Liver (tissue), 9 donors: ENCODE results near the gene PATL1. TPM values are rescaled to one million over a fixed set of nuclear protein-coding genes. Genes with fewer than 3 reads are reported as not detected.
A peak's percentile ranks its signal among the peaks of the same experiment; 100 is the strongest.

Experiments used
- DNase-seq: peaks from one replicate; pipeline ENCODE4 v3.0.0-alpha.2; 2017; ENCODE audit warnings: low spot score
- H3K27ac ChIP-seq, 2 donors: one replicate each; pipeline ENCODE4 v1.7.0; 2013; ENCODE audit warnings: inconsistent platforms in 2 of 2, low read length in 2 of 2, control low read depth in 1 of 2, low read depth in 1 of 2, mild to moderate bottlenecking in 1 of 2
- H3K27me3 ChIP-seq, 4 donors: one replicate each; pipeline versions ENCODE4 v1.6.1 to v1.7.0; 2013; ENCODE audit warnings: low read length in 3 of 4, inconsistent platforms in 1 of 4, mild to moderate bottlenecking in 1 of 4, moderate library complexity in 1 of 4; ENCODE audit not compliant: control insufficient read depth in 4 of 4, insufficient read depth in 4 of 4
- H3K36me3 ChIP-seq, 4 donors: one replicate each; pipeline versions ENCODE4 v1.6.1 to v1.7.0; 2013; ENCODE audit warnings: low read length in 3 of 4, mild to moderate bottlenecking in 3 of 4, low read depth in 1 of 4, moderate library complexity in 1 of 4; ENCODE audit not compliant: control insufficient read depth in 4 of 4, insufficient read depth in 3 of 4
- H3K4me1 ChIP-seq, 4 donors: one replicate each; pipeline versions ENCODE4 v1.6.1 to v1.7.0; 2013; ENCODE audit warnings: low read length in 3 of 4, mild to moderate bottlenecking in 3 of 4, moderate library complexity in 1 of 4; ENCODE audit not compliant: control insufficient read depth in 4 of 4, insufficient read depth in 4 of 4
- H3K4me3 ChIP-seq, 3 donors: one replicate each; pipeline versions ENCODE4 v1.6.1 to v1.7.0; 2013; ENCODE audit warnings: low read length in 3 of 3, control low read depth in 1 of 3, low read depth in 1 of 3, mild to moderate bottlenecking in 1 of 3
- H3K9ac ChIP-seq, 2 donors: one replicate each; pipeline ENCODE4 v1.7.0; 2013; ENCODE audit warnings: low read length in 2 of 2, mild to moderate bottlenecking in 2 of 2, moderate library complexity in 2 of 2, control low read depth in 1 of 2, low read depth in 1 of 2
- H3K9me3 ChIP-seq, 4 donors: one replicate each; pipeline versions ENCODE4 v1.6.1 to v1.7.0; 2013; ENCODE audit warnings: low read length in 3 of 4; ENCODE audit not compliant: control insufficient read depth in 4 of 4
- CTCF ChIP-seq: fragments of 150-350 bp; IDR thresholded peaks from 2 replicates; pipeline ENCODE4 v1.5.1; 2017; ENCODE audit warnings: improper control_type of control experiment, low read depth, low read length; ENCODE audit not compliant: missing input control
- EGR1 ChIP-seq, 2 donors: IDR thresholded peaks; 2 replicates each; pipeline ENCODE4 v1.6.1; 2016 to 2018; ENCODE audit warnings: antibody characterized with exemption in 2 of 2, low read depth in 2 of 2
- FOXA1 ChIP-seq: IDR thresholded peaks from 2 replicates; pipeline ENCODE4 v1.6.1; 2016; ENCODE audit warnings: antibody characterized with exemption
- FOXA2 ChIP-seq: IDR thresholded peaks from 2 replicates; pipeline ENCODE4 v1.6.1; 2016; ENCODE audit warnings: antibody characterized with exemption
- GABPA ChIP-seq, 2 donors: IDR thresholded peaks in 1 of 2; conservative IDR thresholded peaks in 1 of 2; 2 replicates each; pipeline ENCODE4 v1.6.1; 2016; ENCODE audit warnings: antibody characterized with exemption in 2 of 2, mild to moderate bottlenecking in 1 of 2, moderate library complexity in 1 of 2
- HNF4A ChIP-seq, 2 donors: conservative IDR thresholded peaks; 2 replicates each; pipeline ENCODE4 v1.6.1; 2016; ENCODE audit warnings: antibody characterized with exemption in 2 of 2, mild to moderate bottlenecking in 2 of 2
- HNF4G ChIP-seq: IDR thresholded peaks from 2 replicates; pipeline ENCODE4 v1.6.1; 2016; ENCODE audit warnings: antibody characterized with exemption
- JUND ChIP-seq, 2 donors: IDR thresholded peaks; 2 replicates each; pipeline ENCODE4 v1.6.1; 2016; ENCODE audit warnings: antibody characterized with exemption in 2 of 2
- NR2F2 ChIP-seq: IDR thresholded peaks from 2 replicates; pipeline ENCODE4 v1.6.1; 2016; ENCODE audit warnings: antibody characterized with exemption
- RAD21 ChIP-seq, 2 donors: IDR thresholded peaks; 2 replicates each; pipeline ENCODE4 v1.6.1; 2016; ENCODE audit warnings: antibody characterized with exemption in 2 of 2, mild to moderate bottlenecking in 2 of 2
- RXRA ChIP-seq, 2 donors: IDR thresholded peaks; 2 replicates each; pipeline ENCODE4 v1.6.1; 2017 to 2018; ENCODE audit warnings: antibody characterized with exemption in 2 of 2, mild to moderate bottlenecking in 1 of 2
- SP1 ChIP-seq: IDR thresholded peaks from 2 replicates; pipeline ENCODE4 v1.6.1; 2018; ENCODE audit warnings: antibody characterized with exemption, mild to moderate bottlenecking
- TAF1 ChIP-seq: conservative IDR thresholded peaks from 2 replicates; pipeline ENCODE4 v1.6.1; 2016; ENCODE audit warnings: antibody characterized with exemption, mild to moderate bottlenecking
- YY1 ChIP-seq: IDR thresholded peaks from 2 replicates; pipeline ENCODE4 v1.6.1; 2016; ENCODE audit warnings: antibody characterized with exemption, mild to moderate bottlenecking
- WGBS: extraction: QIAGEN DNeasy Blood & Tissue Kit; methylation state at CpG from one replicate; pipeline ENCODE4 v1.1.7; 2013; 5-methylcytosine and 5-hydroxymethylcytosine counted together
- polyA plus RNA-seq, 2 donors: library from polyadenylated mRNA; stranded (reverse) in 1 of 2; unstranded in 1 of 2; fragments of 200-250 nt in 1 of 2; fragments of >200 nt in 1 of 2; fragmentation: Nextera tagmentation in 1 of 2; extraction: Ambion mirVana in 1 of 2; gene quantifications; one replicate each; pipeline versions ENCODE4 v1.2.1 to v1.2.3, GENCODE V29; 2013 to 2015
- total RNA-seq, 2 donors: library from RNA; depleted of rRNA; stranded (reverse); fragments of >200 nt; gene quantifications; one replicate each; pipeline ENCODE4 v1.2.3, GENCODE V29; 2014
- TF ChIP-seq, protein P1 (sequence below): IDR thresholded peaks from 2 replicates; pipeline ENCODE4 v1.6.1; 2016; ENCODE audit warnings: antibody characterized with exemption
- TF ChIP-seq, protein P2 (sequence below): IDR thresholded peaks from 2 replicates; pipeline ENCODE4 v1.6.1; 2016; ENCODE audit warnings: antibody characterized with exemption
- TF ChIP-seq, protein P3 (sequence below): IDR thresholded peaks from 2 replicates; pipeline ENCODE4 v1.6.1; 2016; ENCODE audit warnings: antibody characterized with exemption, mild to moderate bottlenecking
- TF ChIP-seq, protein P4 (sequence below): IDR thresholded peaks from 2 replicates; pipeline ENCODE4 v1.6.1; 2016; ENCODE audit warnings: antibody characterized with exemption
- donor health status: healthy.
- donor health status: healthy.
- donor health status: healthy.
- donor health status: healthy.
- donor health status: healthy.

PATL1 gene
- total and polyA plus RNA-seq, 4 donors, result 4.9 to 14.7 (median 12.4) TPM

- peaks cover 0 to 35% (median 18%) of the 10 kb centered on the region in 4 donors for H3K4me1 ChIP-seq
- peak overlapping the region; percentile 100 for H3K27ac ChIP-seq
- TF ChIP-seq HNF4G (no peak), CTCF (peak; percentile 29), HNF4A (conservative IDR thresholded peaks at IDR 0.05) (peak in 1 of 2 donors; percentile 1), EGR1 (IDR thresholded peaks at IDR 0.05; ENCODE audit: low read depth in 2 of 2) (no peak), NR2F2 (no peak), GABPA (IDR thresholded peaks at IDR 0.05 in 1 of 2, conservative IDR thresholded peaks at IDR 0.05 in 1 of 2) (no peak), YY1 (peak; percentile 13), RXRA (IDR thresholded peaks at IDR 0.05) (peak; percentile 65 to 82)
- TF ChIP-seq, protein P1, sequence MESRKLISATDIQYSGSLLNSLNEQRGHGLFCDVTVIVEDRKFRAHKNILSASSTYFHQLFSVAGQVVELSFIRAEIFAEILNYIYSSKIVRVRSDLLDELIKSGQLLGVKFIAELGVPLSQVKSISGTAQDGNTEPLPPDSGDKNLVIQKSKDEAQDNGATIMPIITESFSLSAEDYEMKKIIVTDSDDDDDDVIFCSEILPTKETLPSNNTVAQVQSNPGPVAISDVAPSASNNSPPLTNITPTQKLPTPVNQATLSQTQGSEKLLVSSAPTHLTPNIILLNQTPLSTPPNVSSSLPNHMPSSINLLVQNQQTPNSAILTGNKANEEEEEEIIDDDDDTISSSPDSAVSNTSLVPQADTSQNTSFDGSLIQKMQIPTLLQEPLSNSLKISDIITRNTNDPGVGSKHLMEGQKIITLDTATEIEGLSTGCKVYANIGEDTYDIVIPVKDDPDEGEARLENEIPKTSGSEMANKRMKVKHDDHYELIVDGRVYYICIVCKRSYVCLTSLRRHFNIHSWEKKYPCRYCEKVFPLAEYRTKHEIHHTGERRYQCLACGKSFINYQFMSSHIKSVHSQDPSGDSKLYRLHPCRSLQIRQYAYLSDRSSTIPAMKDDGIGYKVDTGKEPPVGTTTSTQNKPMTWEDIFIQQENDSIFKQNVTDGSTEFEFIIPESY, result no peak
- peak; percentile 71 for DNase-seq
- peaks cover 7 to 24% (median 22%) of the 10 kb centered on the region in 4 donors for H3K36me3 ChIP-seq
- peak overlapping the region; percentile 88 to 90 for H3K9ac ChIP-seq
- H3K27me3 ChIP-seq, result no peaks in the 10 kb centered on the region
- H3K4me3 ChIP-seq, result peak overlapping the region; percentile 70 to 93 (median 76)
- H3K9me3 ChIP-seq, result no peaks in the 10 kb centered on the region
- WGBS, result under 1% methylated on average over 39 of the region's 39 CpGs
Measured at GRCh38 chr11:59668188-59668949, 468 bp downstream of the PATL1 start.

- H3K9me3 ChIP-seq, result no peaks in the 10 kb centered on the region
- no peaks in the 10 kb centered on the region for H3K27me3 ChIP-seq
- H3K27ac ChIP-seq, result peak overlapping the region; percentile 100
- peak overlapping the region; percentile 88 to 90 for H3K9ac ChIP-seq
- H3K36me3 ChIP-seq, result peaks cover 7 to 29% (median 25%) of the 10 kb centered on the region in 4 donors
- H3K4me1 ChIP-seq, result peaks cover 0 to 30% (median 17%) of the 10 kb centered on the region in 4 donors
- TF ChIP-seq, protein P2, sequence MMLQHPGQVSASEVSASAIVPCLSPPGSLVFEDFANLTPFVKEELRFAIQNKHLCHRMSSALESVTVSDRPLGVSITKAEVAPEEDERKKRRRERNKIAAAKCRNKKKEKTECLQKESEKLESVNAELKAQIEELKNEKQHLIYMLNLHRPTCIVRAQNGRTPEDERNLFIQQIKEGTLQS, result no peak
- TF ChIP-seq RXRA (IDR thresholded peaks at IDR 0.05) (peak in 1 of 2 donors; percentile 67), EGR1 (IDR thresholded peaks at IDR 0.05; ENCODE audit: low read depth in 2 of 2) (no peak), JUND (IDR thresholded peaks at IDR 0.05) (no peak), SP1 (peak; percentile 64), RAD21 (IDR thresholded peaks at IDR 0.05) (peak in 1 of 2 donors; percentile 4), TAF1 (no peak), NR2F2 (peak; percentile 68), YY1 (peak; percentile 22), CTCF (no peak), HNF4G (no peak), FOXA2 (peak; percentile 74), HNF4A (conservative IDR thresholded peaks at IDR 0.05) (peak; percentile 53 to 65), FOXA1 (peak; percentile 42), GABPA (IDR thresholded peaks at IDR 0.05 in 1 of 2, conservative IDR thresholded peaks at IDR 0.05 in 1 of 2) (no peak)
- TF ChIP-seq, protein P1, result no peak
- TF ChIP-seq, protein P3, sequence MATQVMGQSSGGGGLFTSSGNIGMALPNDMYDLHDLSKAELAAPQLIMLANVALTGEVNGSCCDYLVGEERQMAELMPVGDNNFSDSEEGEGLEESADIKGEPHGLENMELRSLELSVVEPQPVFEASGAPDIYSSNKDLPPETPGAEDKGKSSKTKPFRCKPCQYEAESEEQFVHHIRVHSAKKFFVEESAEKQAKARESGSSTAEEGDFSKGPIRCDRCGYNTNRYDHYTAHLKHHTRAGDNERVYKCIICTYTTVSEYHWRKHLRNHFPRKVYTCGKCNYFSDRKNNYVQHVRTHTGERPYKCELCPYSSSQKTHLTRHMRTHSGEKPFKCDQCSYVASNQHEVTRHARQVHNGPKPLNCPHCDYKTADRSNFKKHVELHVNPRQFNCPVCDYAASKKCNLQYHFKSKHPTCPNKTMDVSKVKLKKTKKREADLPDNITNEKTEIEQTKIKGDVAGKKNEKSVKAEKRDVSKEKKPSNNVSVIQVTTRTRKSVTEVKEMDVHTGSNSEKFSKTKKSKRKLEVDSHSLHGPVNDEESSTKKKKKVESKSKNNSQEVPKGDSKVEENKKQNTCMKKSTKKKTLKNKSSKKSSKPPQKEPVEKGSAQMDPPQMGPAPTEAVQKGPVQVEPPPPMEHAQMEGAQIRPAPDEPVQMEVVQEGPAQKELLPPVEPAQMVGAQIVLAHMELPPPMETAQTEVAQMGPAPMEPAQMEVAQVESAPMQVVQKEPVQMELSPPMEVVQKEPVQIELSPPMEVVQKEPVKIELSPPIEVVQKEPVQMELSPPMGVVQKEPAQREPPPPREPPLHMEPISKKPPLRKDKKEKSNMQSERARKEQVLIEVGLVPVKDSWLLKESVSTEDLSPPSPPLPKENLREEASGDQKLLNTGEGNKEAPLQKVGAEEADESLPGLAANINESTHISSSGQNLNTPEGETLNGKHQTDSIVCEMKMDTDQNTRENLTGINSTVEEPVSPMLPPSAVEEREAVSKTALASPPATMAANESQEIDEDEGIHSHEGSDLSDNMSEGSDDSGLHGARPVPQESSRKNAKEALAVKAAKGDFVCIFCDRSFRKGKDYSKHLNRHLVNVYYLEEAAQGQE, result peak; percentile 46
- TF ChIP-seq, protein P4, sequence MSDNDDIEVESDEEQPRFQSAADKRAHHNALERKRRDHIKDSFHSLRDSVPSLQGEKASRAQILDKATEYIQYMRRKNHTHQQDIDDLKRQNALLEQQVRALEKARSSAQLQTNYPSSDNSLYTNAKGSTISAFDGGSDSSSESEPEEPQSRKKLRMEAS, result peak; percentile 10
- H3K4me3 ChIP-seq, result peak overlapping the region; percentile 70 to 93 (median 76)
- DNase-seq, result no peak
- WGBS, result 13% methylated on average over 3 of the region's 3 CpGs
Measured at GRCh38 chr11:59667812-59668187, 1.0 kb downstream of the PATL1 start.
